HepG2 (cell line): ENCODE results near the gene SIRPA. TPM values are rescaled to one million over a fixed set of nuclear protein-coding genes. Genes with fewer than 3 reads are reported as not detected.

Experiments
- BCLAF1 ChIP-seq: fragments of 450-650 bp; IDR thresholded peaks from 2 replicates; pipeline ENCODE4 v1.6.1; 2017; ENCODE audit warnings: mild to moderate bottlenecking
- FIP1L1 ChIP-seq: fragments of 200-400 bp; formaldehyde crosslinking; IDR thresholded peaks from 2 replicates; pipeline ENCODE4 v1.6.1; 2018; ENCODE audit warnings: low read depth, mild to moderate bottlenecking, low read length, moderate library complexity, borderline replicate concordance; ENCODE audit not compliant: insufficient read depth
- HNRNPK ChIP-seq: fragments of 200-400 bp; formaldehyde crosslinking; IDR thresholded peaks from 2 replicates; pipeline ENCODE4 v1.6.1; 2018; ENCODE audit warnings: low read length, low read depth, moderate library complexity, mild to moderate bottlenecking; ENCODE audit not compliant: poor library complexity, severe bottlenecking
- PTBP1 ChIP-seq: fragments of 200-400 bp; formaldehyde crosslinking; IDR thresholded peaks from 2 replicates; pipeline ENCODE4 v1.6.1; 2018; ENCODE audit warnings: low read length, low read depth; ENCODE audit not compliant: poor library complexity, severe bottlenecking
- SNAI1 ChIP-seq: sonication (generic); formaldehyde crosslinking; IDR thresholded peaks from 2 replicates; pipeline ENCODE4 v1.5.0; 2020; ENCODE audit warnings: mild to moderate bottlenecking, missing genetic modification reagents, borderline replicate concordance
- THAP7 ChIP-seq: sonication (generic); formaldehyde crosslinking; IDR thresholded peaks from 2 replicates; pipeline ENCODE4 v1.8.1; 2023; ENCODE audit warnings: mild to moderate bottlenecking, missing genetic modification reagents
- USF2 ChIP-seq, 2 experiments: sonication (generic) in 1 of 2; formaldehyde crosslinking in 1 of 2; IDR thresholded peaks; 2 replicates each; pipeline versions ENCODE4 v1.5.1 to v1.6.1; 2011 to 2020; ENCODE audit warnings: borderline replicate concordance in 1 of 2, low read depth in 1 of 2, low read length in 1 of 2, mild to moderate bottlenecking in 1 of 2, missing genetic modification reagents in 1 of 2, moderate library complexity in 1 of 2
- ZBTB40 ChIP-seq, 2 experiments: fragments of 450-650 bp in 1 of 2; sonication (generic) in 1 of 2; formaldehyde crosslinking in 1 of 2; IDR thresholded peaks; 2 replicates each; pipeline versions ENCODE4 v1.6.1 to v1.8.0; 2016 to 2022; ENCODE audit warnings: antibody characterized with exemption in 1 of 2, mild to moderate bottlenecking in 1 of 2, missing genetic modification reagents in 1 of 2
- ZNF282 ChIP-seq: fragments of 450-650 bp; IDR thresholded peaks from 2 replicates; pipeline ENCODE4 v1.6.1; 2018; ENCODE audit not compliant: partially characterized antibody
- ZNF431 ChIP-seq: sonication (generic); formaldehyde crosslinking; IDR thresholded peaks from 2 replicates; pipeline ENCODE4 v1.9.0; 2022; ENCODE audit warnings: missing genetic modification reagents, low read depth, mild to moderate bottlenecking, borderline replicate concordance
- ZNF484 ChIP-seq: sonication (generic); formaldehyde crosslinking; IDR thresholded peaks from 2 replicates; pipeline ENCODE4 v1.5.1; 2020; ENCODE audit warnings: mild to moderate bottlenecking, low read depth, missing genetic modification reagents, borderline replicate concordance
- polyA plus RNA-seq, 8 experiments: library from polyadenylated mRNA; depleted of rRNA in 3 of 8; stranded (reverse) in 7 of 8; unstranded in 1 of 8; fragments of >200 nt; fragmentation: Illumina TruSeq in 4 of 8; extraction: Trizol in 4 of 8; gene quantifications; 2 replicates each; pipeline versions ENCODE4 v1.2.1 to v1.2.3, GENCODE V29; 2011 to 2016; ENCODE audit warnings: low read depth in 4 of 8, missing spikeins in 1 of 8, mixed read lengths in 1 of 8; ENCODE audit not compliant: insufficient read depth in 1 of 8
- total RNA-seq, 5 experiments: library from RNA; depleted of rRNA; stranded (reverse); fragments of >200 nt; fragmentation: Illumina TruSeq; extraction: Trizol; gene quantifications; 2 replicates each; pipeline ENCODE4 v1.2.3, GENCODE V29; 2016; ENCODE audit warnings: low read depth in 1 of 5

The SIRPA gene
- total and polyA plus RNA-seq, 2 of the 13 experiments (the other 11 are each of a cell fraction or from before 2014, with no cell fraction given): 7.2 to 17.6 TPM

- TF ChIP-seq ZBTB40 (IDR thresholded peaks at IDR 0.05) (no peak), ZBTB40 (CRISPR knock-in tag; IDR thresholded peaks at IDR 0.05) (no peak), USF2 (IDR thresholded peaks at IDR 0.05; ENCODE audit: low read depth, low read length) (peak; percentile 24; the same call in 1 of the 2 replicates), USF2 (CRISPR knock-in tag; IDR thresholded peaks at IDR 0.05; ENCODE audit: borderline replicate concordance) (no peak), PTBP1 (no peak), FIP1L1 (peak; percentile 69; the same call in 1 of the 2 replicates), ZNF484 (CRISPR knock-in tag) (no peak), BCLAF1 (no peak), ZNF431 (CRISPR knock-in tag) (no peak), HNRNPK (no peak), ZNF282 (no peak), THAP7 (no peak), SNAI1 (CRISPR knock-in tag) (no peak)
These were observed 20.6 kb upstream of the SIRPA start (continued) for GRCh38 chr20:1874450-1875182.
